Lower lobe of right lung (tissue), 2 donors: Measurements from ENCODE around the gene MAP2K6. TPM values are rescaled to one million over a fixed set of nuclear protein-coding genes. Genes with fewer than 3 reads are reported as not detected.

Experiments
- ATAC-seq, 2 donors: fragments of 200-7000 bp; cut with Tn5 transposase; one replicate each; pipeline ENCODE4 v1.9.1; 2020 to 2022; ENCODE audit warnings: mild to moderate bottlenecking in 2 of 2, moderate library complexity in 2 of 2
- DNase-seq: peaks from one replicate; pipeline ENCODE4 v3.0.0-alpha.2; 2020
- H3K27ac ChIP-seq: fragments of 200-600 bp; one replicate; pipeline ENCODE4 v1.8.0; 2022
- H3K27me3 ChIP-seq: fragments of 200-600 bp; one replicate; pipeline ENCODE4 v1.8.0; 2022; ENCODE audit warnings: low read depth
- H3K36me3 ChIP-seq: fragments of 200-600 bp; one replicate; pipeline ENCODE4 v1.8.0; 2022; ENCODE audit warnings: mild to moderate bottlenecking
- H3K4me1 ChIP-seq: fragments of 200-600 bp; one replicate; pipeline ENCODE4 v1.8.0; 2022
- H3K4me3 ChIP-seq: fragments of 200-600 bp; one replicate; pipeline ENCODE4 v1.8.0; 2022; ENCODE audit warnings: mild to moderate bottlenecking
- H3K9me3 ChIP-seq: fragments of 200-600 bp; one replicate; pipeline ENCODE4 v1.8.0; 2022
- intact Hi-C: fragments of 100-400 bp; cut with DNase I; formaldehyde crosslinking; loops from one replicate; pipeline ENCODE4 v1.11.0; 2022
- total RNA-seq: library from RNA; stranded (reverse); fragmentation: NEBNext Ultra II Directional; extraction: Animal tissue kit (Norgen Biotek cat#: 25700); gene quantifications from one replicate; pipeline ENCODE4 v1.2.1, GENCODE V29; 2021
- TF ChIP-seq, protein P1 (sequence below): fragments of 200-600 bp; IDR thresholded peaks from one replicate; pipeline ENCODE4 v1.8.0; 2022; ENCODE audit warnings: antibody characterized with exemption, mild to moderate bottlenecking
- donor health status: DM: no; HTN: yes; CAD: no; lungs with severe emphysema.

Gene MAP2K6
- total RNA-seq, 1 donor from 2014 or later, result 6.3 TPM

- H3K9me3 ChIP-seq, result no peaks in the 10 kb centered on the region
- DNase-seq, result no peak
- TF ChIP-seq, protein P1, sequence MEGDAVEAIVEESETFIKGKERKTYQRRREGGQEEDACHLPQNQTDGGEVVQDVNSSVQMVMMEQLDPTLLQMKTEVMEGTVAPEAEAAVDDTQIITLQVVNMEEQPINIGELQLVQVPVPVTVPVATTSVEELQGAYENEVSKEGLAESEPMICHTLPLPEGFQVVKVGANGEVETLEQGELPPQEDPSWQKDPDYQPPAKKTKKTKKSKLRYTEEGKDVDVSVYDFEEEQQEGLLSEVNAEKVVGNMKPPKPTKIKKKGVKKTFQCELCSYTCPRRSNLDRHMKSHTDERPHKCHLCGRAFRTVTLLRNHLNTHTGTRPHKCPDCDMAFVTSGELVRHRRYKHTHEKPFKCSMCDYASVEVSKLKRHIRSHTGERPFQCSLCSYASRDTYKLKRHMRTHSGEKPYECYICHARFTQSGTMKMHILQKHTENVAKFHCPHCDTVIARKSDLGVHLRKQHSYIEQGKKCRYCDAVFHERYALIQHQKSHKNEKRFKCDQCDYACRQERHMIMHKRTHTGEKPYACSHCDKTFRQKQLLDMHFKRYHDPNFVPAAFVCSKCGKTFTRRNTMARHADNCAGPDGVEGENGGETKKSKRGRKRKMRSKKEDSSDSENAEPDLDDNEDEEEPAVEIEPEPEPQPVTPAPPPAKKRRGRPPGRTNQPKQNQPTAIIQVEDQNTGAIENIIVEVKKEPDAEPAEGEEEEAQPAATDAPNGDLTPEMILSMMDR, result peak; percentile 82
- intact Hi-C loops, result no loop called here
- H3K4me1 ChIP-seq, result no peaks in the 10 kb centered on the region
- H3K27me3 ChIP-seq, result no peaks in the 10 kb centered on the region
- H3K36me3 ChIP-seq, result peaks cover 7% of the 10 kb centered on the region
- H3K27ac ChIP-seq, result no peak overlapping the region
- H3K4me3 ChIP-seq, result no peak overlapping the region
- ATAC-seq, result peak; percentile 49 to 57
Measured at GRCh38 chr17:69525920-69526841, 111.7 kb downstream of the MAP2K6 start.

DNA sequence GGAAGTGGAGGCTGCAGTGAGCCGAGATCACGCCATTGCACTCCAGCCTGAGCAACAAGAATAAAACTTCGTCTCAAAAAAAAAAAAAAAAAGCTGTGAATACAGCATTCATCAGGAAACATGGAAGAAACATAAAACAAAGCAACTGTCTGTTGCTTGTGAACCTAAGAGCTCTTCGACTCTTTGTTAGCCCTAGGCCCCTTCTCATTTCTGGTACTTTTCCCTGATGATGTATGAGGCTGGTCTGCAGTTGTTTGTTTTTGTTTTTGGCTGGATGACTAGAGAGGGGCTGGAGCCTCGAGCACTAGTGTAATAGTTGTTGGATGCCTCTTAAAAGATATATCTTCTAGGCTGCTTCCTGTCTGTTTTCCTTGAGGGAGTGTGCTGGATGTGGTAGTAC, 113.5 kb downstream of the MAP2K6 start:
- Histone ChIP-seq H3K9me3 (no peaks in the 10 kb centered on the region), H3K36me3 (peaks cover 7% of the 10 kb centered on the region), H3K4me1 (no peaks in the 10 kb centered on the region), H3K27ac (no peak overlapping the region), H3K27me3 (no peaks in the 10 kb centered on the region), H3K4me3 (no peak overlapping the region)
- ATAC-seq, result no peak
- TF ChIP-seq, protein P1, result no peak
- no peak for DNase-seq
- intact Hi-C loops, result no loop called here

- no peaks in the 10 kb centered on the region for H3K4me1 ChIP-seq
- H3K36me3 ChIP-seq, result peaks cover 11% of the 10 kb centered on the region
- no peak overlapping the region for H3K27ac ChIP-seq
- H3K9me3 ChIP-seq, result no peaks in the 10 kb centered on the region
- intact Hi-C loops, result no loop called here
- no peaks in the 10 kb centered on the region for H3K27me3 ChIP-seq
- H3K4me3 ChIP-seq, result no peak overlapping the region
- ATAC-seq (no peak), DNase-seq (no peak)
- TF ChIP-seq, protein P1, result no peak
Measured at GRCh38 chr17:69533481-69534234, 119.2 kb downstream of the MAP2K6 start.

GRCh38 chr17:69534235-69534621, 119.7 kb downstream of the MAP2K6 start:
- intact Hi-C loops, result no loop called here
- Histone ChIP-seq H3K4me3 (no peak overlapping the region), H3K9me3 (no peaks in the 10 kb centered on the region), H3K27me3 (no peaks in the 10 kb centered on the region), H3K27ac (no peak overlapping the region), H3K4me1 (no peaks in the 10 kb centered on the region), H3K36me3 (peaks cover 11% of the 10 kb centered on the region)
- TF ChIP-seq, protein P1, result no peak
- DNase-seq, result no peak
- ATAC-seq, result no peak

GRCh38 chr17:69535016-69535570, 120.6 kb downstream of the MAP2K6 start:
- DNase-seq, result no peak
- no peak for ATAC-seq
- intact Hi-C loops, result no loop called here
- Histone ChIP-seq H3K27me3 (no peaks in the 10 kb centered on the region), H3K27ac (no peak overlapping the region), H3K36me3 (peaks cover 11% of the 10 kb centered on the region), H3K4me1 (no peaks in the 10 kb centered on the region), H3K4me3 (no peak overlapping the region), H3K9me3 (no peaks in the 10 kb centered on the region)
- TF ChIP-seq, protein P1, result no peak
